GM21576 (cell line): ENCODE data around the gene KCNG3.
"Not testable (repeated sequence)": the region's sequence is repeated elsewhere in the genome, so short reads cannot be mapped to it uniquely, and the experiment has no call there.

Experiments
- ATAC-seq: cut with Tn5 transposase; IDR thresholded peaks from one replicate; pipeline ENCODE4 v1.9.1; 2021; ENCODE audit warnings: mild to moderate bottlenecking, moderate library complexity; ENCODE audit not compliant: unreplicated experiment

Gene KCNG3

DNA sequence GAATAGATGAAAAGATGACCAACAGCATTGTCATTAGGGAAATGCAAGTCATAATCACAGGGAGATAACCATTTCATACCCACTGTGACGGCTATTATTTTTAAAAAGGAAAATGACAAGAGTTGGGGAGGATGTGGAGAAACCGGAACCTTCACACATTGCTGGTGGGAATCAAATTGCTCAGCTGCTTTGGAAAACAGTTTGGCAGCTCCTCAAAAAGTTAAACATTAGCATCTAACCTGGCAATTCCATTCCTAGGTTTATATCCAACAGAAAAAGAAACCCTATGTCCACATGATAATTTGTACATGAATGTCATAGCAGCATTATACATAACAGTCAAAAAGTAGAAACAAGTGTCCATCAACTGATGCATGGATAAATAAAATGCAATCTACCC is 58.2 kb downstream of the KCNG3 start:
- ATAC-seq: no peak

DNA sequence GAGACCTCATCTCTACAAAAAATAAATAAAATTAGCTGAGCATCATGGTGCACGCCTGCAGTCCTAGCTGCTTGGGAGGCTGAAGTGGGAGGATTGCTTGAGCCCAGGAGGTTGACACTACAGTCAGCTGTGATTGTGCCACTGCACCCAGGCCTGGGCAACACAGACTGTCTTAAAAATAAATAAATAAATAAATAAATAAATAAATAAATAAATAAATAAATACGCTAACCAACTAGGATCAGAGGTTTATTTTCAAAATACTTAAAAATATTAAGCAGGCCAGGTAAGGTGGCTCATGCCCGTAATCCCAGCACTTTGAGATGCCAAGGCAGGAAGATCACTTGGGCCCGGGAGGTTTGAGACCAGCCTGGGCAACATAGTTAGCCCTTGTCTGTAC is 63.6 kb downstream of the KCNG3 start:
- no peak for ATAC-seq

DNA sequence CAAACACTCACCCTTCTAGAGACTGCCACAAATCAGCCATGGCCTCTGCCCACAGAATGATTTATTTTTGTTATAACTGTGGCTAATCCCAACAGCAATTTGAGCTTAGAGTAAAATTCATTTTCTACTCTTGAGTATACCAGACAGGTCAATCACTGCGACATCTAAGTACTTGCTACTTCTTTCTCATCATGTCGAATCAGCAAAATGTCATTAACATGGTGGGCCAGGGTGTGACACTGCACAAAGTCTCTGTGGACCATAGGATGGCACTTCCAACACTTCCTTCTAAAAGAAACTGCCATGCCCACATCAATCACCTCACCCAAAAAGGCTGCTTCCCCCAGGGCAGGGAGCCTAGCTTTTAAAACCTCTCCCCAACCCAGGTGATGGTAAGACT is 64.4 kb downstream of the KCNG3 start:
- ATAC-seq: no peak

DNA sequence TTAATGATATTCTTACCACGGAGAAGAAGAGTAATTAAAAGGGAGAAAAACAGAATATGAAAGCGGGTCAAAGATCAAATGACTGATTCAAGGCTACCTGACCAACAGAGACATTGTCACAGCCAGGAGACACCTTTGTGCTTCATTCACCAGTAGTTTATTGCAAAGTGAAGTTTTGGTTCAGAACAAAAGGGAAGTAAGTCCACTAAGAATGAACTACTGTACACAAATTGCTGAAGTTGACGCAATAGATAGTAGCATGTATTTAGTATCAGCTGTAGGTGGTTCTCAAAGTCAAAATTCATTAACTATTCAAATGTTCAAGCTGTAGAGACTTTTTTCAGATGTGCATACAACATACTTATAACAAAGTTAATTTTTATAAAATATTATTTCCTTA is 68.1 kb downstream of the KCNG3 start:
- no peak for ATAC-seq

DNA sequence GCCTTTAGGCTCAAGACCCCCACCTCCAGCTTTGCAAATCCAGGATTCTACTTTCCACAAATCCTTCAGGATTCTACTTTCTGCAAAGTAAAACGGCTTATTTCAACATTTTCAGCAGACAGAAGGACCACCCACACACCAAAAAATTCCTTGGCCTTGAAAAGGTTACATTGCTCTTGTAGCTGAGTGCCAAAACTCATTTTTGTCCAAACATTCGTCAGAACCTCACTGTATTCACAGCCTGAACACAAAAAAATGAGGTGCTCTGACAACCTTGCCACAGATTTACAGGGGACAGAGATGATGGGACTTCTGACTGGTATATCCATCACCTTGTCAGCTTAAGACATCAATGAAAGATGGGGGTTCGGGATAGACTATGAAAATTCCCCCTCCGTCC is 69.7 kb downstream of the KCNG3 start:
- no peak for ATAC-seq

DNA sequence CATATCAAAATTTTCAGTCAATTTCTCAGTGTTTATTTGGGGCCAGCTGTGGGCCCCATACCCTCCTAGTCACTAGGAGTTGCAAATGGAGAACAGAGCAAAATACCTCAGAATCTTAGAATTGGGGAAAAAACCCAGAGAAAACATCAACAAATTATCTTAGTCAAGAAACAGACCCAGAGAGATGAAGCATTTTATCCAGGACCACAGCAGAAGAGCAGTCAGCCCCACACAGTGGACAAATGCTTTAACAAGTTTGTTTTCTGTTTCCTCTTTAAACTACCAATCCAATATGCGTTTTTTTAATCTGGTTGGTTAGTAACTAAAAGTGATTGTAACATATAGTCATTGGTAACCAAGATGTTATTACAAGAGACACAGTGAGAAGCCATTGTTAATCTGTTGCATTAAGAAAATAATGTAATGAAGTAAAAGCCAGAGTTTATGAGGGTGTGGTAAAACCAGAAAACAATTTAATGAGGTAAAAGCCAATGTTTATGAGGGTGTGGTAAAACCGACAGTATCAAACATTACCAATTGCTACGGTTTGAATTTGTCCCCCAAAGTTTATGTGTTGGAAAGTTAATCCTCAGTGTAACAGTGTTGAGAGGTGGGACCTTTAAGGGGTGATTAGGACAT is 72.1 kb downstream of the KCNG3 start:
- ATAC-seq: no peak

DNA sequence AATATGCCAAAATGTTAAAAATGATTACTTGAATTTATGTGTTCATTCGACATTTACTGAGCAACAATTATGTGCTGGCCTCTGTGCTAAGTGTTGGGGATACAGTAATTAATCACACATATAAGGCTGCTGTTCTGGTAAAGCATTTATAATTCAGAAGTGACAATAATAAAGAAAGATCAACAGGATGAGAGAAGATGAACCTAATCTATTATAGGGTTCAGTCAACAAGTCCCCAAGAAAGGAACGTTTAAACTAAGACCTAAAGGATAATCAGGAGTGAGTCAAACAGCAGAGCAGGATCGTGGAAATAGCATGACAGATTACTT is 72.7 kb downstream of the KCNG3 start:
- no peak for ATAC-seq

DNA sequence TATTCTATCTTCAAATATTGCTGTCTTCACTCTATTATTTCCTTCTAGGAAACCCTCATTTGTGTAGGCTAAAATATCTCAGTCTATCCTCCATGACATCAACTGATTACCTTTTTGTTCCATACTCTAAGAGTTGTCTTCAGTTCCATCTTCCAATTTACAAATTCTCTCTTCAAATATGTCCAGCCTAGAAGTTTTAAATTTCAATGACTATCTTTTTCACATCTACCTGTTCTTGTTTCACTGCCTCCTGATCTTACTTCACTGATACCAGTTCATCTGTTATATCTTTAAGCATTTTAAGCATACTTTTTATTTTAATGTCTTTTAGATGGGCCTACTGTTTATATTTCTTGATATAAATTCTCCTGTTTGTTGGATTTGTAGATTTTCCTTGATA is 79.1 kb downstream of the KCNG3 start:
- no peak for ATAC-seq

DNA sequence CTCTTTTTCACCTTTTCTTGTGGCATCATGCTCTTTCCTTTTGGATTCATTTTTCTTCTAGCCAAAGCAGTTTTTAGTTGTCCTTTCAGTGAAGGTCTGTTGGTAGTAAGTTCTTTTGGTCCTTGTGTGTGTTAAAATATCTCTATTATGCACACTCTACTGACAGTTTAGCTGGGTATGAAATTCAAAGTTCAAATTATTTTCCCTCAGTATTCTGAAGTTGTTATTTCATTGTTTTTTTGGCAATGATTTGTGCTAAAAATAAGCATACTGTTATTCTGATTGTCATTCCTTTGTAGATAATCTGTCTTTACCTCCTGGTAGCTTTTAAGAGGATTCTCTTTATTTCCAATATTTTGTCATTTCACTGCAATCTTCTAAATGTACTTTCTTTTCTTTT is 79.6 kb downstream of the KCNG3 start:
- no peak for ATAC-seq

DNA sequence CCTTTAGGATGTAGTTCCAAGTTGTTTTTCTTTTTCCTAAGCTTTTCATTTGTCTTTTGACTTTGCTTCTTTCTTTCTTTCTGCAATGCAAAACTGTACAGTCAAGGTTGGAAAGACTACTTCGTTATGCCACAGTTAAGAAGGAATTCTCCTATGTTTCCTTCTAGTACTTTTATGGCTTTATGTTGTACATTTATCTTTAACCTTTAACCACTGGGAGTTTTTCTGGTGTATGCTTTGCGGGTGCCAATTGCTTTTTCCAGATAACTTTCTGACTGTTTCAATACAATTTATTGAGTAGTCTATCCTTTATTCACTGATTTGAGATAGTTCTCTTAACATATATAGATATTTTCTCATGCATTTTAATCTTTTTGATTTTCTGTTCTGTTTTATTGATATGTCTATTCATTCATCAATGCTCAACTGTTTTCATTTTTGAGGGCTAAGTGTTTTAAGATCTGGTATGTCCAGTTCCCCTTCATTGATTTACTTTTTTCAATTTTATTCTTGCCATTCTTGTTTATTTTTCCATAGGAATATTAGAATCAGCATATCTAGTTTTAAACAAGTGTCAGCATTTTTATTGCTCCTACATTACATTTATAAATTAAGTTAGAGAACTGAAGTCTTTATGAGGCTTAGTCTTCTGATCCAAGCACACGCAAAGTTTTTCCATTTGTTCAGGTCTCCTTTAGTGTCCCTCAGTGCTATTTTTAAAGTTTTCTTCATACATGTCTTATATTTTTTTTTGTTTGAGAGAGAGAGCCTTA is 82.9 kb downstream of the KCNG3 start:
- no peak for ATAC-seq

DNA sequence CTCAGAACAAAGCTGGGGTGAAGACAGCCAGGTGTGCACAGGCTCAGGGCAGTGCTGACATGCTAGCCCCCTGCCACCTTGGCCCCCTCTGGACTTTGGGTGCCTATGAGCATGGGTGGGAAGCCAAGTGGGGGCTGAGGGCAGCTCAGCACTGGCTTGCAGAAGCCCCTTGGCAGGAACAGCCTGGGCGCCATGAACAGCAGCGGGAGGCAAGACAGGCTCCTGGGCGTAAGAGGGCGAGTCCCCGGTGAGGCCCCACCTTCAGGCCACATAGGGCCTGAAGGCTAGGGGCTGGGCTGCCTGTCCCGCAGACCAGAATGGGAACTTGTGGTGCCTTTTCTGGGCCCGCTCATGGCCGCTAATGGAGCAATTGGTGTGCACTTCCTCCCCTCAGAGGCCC is 85.8 kb downstream of the KCNG3 start:
- no peak for ATAC-seq

DNA sequence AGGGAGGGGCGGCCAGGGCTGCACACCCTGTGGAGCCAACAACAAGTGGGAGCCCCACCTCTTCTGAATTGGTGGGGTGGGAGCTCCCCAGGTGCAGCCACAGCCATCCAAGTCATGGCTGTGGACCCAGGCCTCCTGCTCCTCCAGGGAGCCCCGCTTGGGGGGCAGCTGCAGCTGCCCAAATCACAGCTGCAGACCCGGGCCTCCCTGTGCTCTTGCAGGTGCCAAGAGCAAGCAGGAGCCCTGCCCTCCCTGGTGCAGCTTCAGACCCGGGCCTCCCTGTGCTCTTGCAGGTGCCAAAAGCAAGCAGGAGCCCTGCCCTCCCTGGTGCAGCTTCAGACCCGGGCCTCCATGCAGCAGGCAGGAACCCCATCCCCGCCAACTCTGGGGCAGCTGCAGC is 86.3 kb downstream of the KCNG3 start:
- ATAC-seq: no peak

DNA sequence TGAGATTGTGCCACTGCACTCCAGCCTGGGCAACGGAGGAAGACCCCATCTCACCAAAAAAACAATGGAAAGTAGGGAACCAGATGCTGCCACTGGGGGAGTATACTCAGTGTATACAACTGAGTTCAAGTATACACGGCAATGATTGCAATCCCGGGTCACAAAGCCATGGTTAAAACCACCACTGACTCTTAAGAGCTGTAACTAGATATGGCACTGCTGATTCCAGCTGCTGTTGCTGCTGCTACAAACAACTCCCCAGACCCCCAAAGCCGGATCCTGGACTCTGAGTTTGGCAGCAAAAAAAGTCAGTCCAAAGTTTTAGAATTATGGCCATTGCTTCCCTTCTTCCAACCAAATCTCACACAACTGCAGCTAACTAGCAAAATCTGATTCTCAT is 89.1 kb downstream of the KCNG3 start:
- no peak for ATAC-seq

DNA sequence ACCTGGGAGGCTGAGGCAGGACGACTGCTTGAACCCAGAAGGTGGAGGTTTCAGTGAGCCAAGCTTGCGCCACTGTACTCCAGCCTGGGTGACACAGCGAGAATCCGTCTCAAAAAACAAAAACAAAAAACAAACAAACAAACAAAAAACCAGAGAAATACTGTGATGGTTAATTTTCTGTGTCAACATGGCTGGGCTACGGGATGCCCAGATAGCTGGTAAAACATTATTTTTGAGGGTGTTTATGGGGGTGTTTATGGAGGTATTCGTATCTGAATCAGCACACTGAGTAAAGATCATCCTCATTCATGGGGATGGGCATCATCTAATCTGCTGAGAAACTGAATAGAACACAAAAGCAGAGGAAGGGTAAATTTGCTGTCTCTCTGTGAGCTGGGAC is 92.0 kb downstream of the KCNG3 start:
- no peak for ATAC-seq

DNA sequence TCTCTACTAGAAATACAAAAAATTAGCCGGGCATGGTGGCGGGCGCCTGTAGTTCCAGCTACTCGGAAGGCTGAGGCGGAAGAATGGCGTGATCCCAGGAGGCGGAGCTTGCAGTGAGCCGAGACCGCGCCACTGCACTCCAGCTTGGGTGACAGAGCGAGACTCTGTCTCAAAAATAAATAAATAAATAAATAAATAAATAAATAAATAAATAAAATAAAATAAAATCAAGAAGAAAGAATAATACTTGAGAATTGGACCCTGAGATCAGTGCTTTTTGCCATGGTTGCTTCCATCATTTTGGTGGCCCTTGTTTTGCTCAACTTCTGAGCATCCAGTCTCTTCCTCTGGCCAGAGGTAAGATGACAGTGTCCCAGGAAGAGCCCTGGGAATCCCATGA is 95.7 kb downstream of the KCNG3 start:
- not testable (repeated sequence) for ATAC-seq

DNA sequence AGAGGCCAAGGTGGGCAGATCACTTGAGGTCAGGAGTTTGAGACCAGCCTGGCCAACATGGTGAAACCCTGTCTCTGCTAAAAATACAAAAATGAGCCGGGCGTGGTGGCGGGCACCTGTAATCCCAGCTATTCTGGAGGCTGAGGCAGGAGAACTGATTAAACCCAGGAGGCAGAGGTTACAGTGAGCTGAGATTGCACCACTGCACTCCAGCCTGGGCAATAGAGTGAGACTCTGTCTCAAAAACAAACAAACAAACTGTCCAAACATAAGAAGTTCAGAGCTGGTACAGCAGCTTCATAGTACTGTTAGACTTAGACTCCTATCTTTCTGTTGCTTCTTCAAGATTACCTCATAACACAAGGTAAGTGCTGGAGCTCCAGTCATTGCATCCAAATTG is 100.5 kb downstream of the KCNG3 start:
- not testable (repeated sequence) for ATAC-seq

DNA sequence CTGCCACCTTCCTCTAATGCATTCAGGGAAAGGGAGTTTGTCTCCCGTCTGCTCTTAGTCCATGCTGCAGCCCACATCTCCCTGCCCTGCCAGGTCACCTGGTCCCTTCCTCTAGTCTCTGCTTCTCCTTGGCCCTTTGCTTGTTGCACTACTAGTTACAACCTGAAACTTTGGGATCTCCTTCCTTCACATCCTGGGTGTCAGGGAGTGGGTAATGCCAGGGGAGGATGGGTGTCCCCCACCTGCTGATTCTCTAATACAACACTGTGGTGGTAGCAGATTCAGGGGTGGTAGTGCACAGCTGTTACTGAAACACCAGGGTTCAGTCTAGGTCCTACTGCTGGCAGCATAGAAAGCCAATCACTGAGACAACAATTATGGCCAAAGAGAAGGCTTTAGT is 101.6 kb downstream of the KCNG3 start:
- no peak for ATAC-seq
